Measurements from ENCODE around the gene TMA7B.

DNA sequence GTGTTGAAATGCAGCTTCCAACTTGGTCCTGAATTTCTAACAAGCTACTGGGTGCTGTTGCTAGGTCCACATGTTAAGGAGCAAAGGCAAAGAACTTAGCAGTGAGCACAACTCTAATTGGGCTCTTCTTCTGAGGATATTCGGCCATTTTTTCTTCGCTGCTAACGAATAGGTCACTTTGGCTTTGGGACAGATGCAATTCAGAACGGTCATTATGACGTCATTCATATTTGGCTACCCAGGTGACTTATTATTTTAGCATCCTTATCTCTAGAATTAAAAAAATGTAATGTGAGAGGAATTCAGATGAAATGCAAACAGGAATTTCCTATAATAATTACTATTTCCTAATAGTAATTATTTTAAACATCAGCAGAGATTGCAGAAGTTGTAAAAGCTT is 13.9 kb downstream of the TMA7B start:
- TF ChIP-seq, protein P1, sequence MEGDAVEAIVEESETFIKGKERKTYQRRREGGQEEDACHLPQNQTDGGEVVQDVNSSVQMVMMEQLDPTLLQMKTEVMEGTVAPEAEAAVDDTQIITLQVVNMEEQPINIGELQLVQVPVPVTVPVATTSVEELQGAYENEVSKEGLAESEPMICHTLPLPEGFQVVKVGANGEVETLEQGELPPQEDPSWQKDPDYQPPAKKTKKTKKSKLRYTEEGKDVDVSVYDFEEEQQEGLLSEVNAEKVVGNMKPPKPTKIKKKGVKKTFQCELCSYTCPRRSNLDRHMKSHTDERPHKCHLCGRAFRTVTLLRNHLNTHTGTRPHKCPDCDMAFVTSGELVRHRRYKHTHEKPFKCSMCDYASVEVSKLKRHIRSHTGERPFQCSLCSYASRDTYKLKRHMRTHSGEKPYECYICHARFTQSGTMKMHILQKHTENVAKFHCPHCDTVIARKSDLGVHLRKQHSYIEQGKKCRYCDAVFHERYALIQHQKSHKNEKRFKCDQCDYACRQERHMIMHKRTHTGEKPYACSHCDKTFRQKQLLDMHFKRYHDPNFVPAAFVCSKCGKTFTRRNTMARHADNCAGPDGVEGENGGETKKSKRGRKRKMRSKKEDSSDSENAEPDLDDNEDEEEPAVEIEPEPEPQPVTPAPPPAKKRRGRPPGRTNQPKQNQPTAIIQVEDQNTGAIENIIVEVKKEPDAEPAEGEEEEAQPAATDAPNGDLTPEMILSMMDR (conservative IDR thresholded peaks at IDR 0.05; ENCODE audit: low read depth, low read length): no peak
- TF ChIP-seq USF2 (IDR thresholded peaks at IDR 0.05; ENCODE audit: low read depth, low read length) (no peak), POLR2A (IDR thresholded peaks at IDR 0.05; ENCODE audit: low read depth, low read length) (no peak), BHLHE40 (IDR thresholded peaks at IDR 0.05; ENCODE audit: low read depth, low read length) (no peak), RFX5 (IDR thresholded peaks at IDR 0.05; ENCODE audit: low read depth, low read length) (no peak), CHD1 (IDR thresholded peaks at IDR 0.05; ENCODE audit: low read depth, low read length) (no peak)
